ENCODE measurements around the gene ZC2HC1C. TPM values are rescaled to one million over a fixed set of nuclear protein-coding genes. Genes with fewer than 3 reads are reported as not detected.

Gene ZC2HC1C, protein sequence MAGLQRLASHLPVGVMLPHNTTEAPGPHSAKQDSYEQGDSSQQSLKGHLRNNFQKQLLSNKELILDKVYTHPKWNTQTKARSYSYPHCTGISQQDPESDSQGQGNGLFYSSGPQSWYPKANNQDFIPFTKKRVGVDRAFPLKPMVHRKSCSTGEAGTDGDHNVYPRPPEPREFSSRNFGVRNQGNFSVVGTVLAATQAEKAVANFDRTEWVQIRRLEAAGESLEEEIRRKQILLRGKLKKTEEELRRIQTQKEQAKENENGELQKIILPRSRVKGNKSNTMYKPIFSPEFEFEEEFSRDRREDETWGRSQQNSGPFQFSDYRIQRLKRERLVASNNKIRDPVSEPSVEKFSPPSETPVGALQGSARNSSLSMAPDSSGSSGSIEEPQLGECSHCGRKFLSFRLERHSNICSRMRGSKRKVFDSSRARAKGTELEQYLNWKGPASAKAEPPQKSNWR
- total RNA-seq, result not detected

DNA sequence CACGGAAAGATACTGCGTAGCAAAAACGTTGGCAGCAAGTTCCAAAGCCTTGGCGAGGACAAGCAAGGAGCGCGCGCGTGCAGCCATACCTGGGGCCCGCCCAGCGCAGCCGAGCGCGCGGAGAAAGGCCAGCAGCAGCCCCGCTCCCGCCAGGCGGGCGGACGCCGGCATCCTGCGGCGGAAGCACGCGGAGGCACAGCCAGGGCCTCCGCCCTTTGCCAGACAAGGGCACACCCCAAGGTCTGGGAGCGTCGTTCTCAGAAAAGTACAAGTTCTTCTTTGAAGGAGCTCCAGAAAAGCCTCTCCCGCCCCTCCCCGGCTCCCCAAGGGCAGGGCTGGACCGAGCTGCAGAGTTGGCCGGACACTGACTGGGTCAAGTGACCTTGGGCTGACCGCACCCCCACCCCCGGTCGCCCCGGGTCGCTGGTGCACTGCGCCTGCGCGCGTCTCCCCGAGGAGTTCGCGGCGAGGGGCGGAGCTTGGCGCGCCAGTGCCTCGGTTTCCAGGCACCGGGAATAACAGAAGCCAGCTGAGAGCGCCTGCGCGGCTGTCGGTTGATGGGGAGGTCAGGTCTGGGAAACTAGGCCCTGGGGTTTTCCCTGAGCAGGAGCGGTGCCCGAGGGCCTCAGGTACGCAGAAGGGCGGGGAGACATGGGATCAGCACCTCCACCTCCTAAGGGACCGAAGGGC is at the start of gene ZC2HC1C:
Gene ZC2HC1C, plus strand, starts transcription at position 521 of the 690 bp plus-strand sequence. CDS start 933 bp downstream, outside the sequence.
- H3K27me3 ChIP-seq (ENCODE audit: insufficient read depth, low read length), result no peaks in the 10 kb centered on the region
- peak within 1 kb of the TSS; percentile 53 for H3K4me3 ChIP-seq (ENCODE audit: low read length)
- H3K9me3 ChIP-seq (ENCODE audit: low read depth, low read length), result no peaks in the 10 kb centered on the region
- H3K4me1 ChIP-seq (ENCODE audit: insufficient read depth, low read length), result peaks cover 21% of the 10 kb centered on the region

DNA sequence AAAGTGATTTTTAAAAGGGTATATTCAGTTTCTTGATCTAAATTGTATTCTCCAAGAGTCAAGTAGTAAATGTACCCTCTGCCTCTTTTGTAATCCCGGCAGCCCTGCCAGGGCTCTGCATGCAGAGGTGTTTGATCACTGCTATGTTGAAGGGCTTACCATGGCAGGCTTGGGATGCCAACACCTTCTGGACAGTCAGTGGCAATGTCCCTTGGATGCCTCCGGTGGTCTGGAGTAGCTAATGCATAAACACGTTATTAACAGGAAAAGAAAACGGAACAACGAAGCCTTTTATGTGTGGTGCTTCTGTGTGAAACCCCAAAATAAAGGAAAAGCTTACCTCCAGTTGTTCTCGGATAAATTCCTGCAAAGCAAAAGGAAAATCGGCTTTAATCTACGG is 46.8 kb upstream of the ZC2HC1C start:
- Histone ChIP-seq H3K4me3 (ENCODE audit: low read length) (no peak overlapping the region), H3K9me3 (ENCODE audit: low read depth, low read length) (no peaks in the 10 kb centered on the region), H3K4me1 (ENCODE audit: insufficient read depth, low read length) (peaks cover 11% of the 10 kb centered on the region), H3K27me3 (ENCODE audit: insufficient read depth, low read length) (no peaks in the 10 kb centered on the region)

DNA sequence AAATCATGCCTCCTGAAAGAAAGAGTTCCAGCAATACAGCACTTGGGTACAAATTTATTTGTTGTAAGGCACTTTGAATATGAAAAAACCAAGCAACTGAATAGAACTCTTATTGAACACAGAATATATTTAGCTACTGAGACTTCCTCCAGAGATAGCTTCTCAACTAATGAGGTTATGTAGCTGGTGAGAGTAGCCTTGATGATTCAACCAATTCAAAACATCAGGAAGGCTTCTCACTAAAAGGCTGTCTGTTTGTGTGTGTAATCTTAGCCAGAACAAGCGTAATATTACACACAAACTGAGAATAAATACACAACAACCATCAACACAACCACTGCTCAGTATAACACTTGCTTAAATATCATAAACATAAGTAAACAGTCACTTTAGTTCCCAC is 46.3 kb upstream of the ZC2HC1C start:
- no peaks in the 10 kb centered on the region for H3K9me3 ChIP-seq (ENCODE audit: low read depth, low read length)
- H3K4me3 ChIP-seq (ENCODE audit: low read length), result no peak overlapping the region
- no peaks in the 10 kb centered on the region for H3K27me3 ChIP-seq (ENCODE audit: insufficient read depth, low read length)
- peaks cover 11% of the 10 kb centered on the region for H3K4me1 ChIP-seq (ENCODE audit: insufficient read depth, low read length)

DNA sequence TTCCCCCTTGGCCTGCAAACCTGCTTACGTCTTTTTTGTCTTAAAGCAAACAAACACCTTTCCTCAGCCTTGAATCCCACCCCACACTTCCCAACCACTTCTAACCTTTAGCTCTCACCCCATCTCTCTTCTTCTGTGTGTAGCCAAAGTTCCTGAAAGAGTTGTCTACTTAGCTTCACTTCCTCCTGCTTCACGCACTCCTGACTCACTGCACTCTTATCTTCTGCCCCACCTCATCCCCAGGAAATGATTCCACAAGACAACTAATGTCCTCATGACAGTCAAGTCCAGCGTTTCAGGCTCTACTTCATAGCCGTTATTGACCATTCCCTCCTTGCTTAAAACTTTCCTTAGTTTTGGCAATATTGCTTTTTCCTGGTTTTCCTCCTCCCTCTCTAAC is 44.4 kb upstream of the ZC2HC1C start:
- Histone ChIP-seq H3K4me1 (ENCODE audit: insufficient read depth, low read length) (peaks cover 11% of the 10 kb centered on the region), H3K9me3 (ENCODE audit: low read depth, low read length) (no peaks in the 10 kb centered on the region), H3K27me3 (ENCODE audit: insufficient read depth, low read length) (no peaks in the 10 kb centered on the region), H3K4me3 (ENCODE audit: low read length) (no peak overlapping the region)

- peaks cover 11% of the 10 kb centered on the region for H3K4me1 ChIP-seq (ENCODE audit: insufficient read depth, low read length)
- no peaks in the 10 kb centered on the region for H3K9me3 ChIP-seq (ENCODE audit: low read depth, low read length)
- no peak overlapping the region for H3K4me3 ChIP-seq (ENCODE audit: low read length)
- no peaks in the 10 kb centered on the region for H3K27me3 ChIP-seq (ENCODE audit: insufficient read depth, low read length)
Measured at GRCh38 chr14:75025876-75026275, 43.6 kb upstream of the ZC2HC1C start.

DNA sequence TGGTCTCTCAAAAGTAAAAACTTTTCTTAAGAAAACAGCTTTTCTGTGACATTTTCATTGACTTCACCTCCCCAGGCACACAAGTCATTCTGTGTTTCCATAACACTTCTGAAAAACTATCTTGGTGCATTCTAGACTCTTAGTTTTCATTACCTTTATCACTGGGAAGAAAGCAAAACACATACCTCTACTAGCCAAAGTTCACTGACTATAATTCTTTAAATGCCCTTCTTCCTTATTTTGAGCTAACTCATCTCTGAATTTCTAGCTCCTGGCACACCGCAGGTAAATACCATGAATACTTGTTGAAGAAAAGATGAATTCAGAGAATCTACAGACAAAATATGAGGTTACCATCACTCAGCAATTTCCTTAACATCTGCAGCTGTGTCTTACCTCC is 39.3 kb upstream of the ZC2HC1C start:
- no peaks in the 10 kb centered on the region for H3K9me3 ChIP-seq (ENCODE audit: low read depth, low read length)
- H3K4me3 ChIP-seq (ENCODE audit: low read length), result no peak overlapping the region
- H3K4me1 ChIP-seq (ENCODE audit: insufficient read depth, low read length), result peaks cover 6% of the 10 kb centered on the region
- no peaks in the 10 kb centered on the region for H3K27me3 ChIP-seq (ENCODE audit: insufficient read depth, low read length)

DNA sequence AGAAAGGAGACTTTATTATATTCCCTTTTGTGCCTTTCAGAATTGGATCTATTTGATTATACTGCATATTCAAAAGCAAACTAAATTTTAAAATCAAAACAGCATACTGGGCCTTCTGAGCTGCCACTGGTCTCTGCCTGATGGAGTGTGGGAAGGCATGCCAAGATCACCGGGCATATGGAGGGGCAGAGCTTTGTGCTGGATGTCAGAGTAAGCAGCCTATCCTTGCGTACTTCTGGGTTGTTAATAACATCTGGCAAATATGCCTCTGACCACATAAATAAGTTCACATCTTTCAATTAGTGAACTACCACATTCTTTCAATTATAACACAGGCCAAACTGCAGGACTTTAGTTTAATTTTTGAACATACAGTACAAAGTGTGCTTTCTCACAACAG is 36.5 kb upstream of the ZC2HC1C start:
- Histone ChIP-seq H3K4me3 (ENCODE audit: low read length) (no peak overlapping the region), H3K27me3 (ENCODE audit: insufficient read depth, low read length) (no peaks in the 10 kb centered on the region), H3K9me3 (ENCODE audit: low read depth, low read length) (no peaks in the 10 kb centered on the region), H3K4me1 (ENCODE audit: insufficient read depth, low read length) (no peaks in the 10 kb centered on the region)

- H3K4me3 ChIP-seq (ENCODE audit: low read length), result no peak overlapping the region
- no peaks in the 10 kb centered on the region for H3K4me1 ChIP-seq (ENCODE audit: insufficient read depth, low read length)
Measured at GRCh38 chr14:75040507-75040906, 28.9 kb upstream of the ZC2HC1C start.

DNA sequence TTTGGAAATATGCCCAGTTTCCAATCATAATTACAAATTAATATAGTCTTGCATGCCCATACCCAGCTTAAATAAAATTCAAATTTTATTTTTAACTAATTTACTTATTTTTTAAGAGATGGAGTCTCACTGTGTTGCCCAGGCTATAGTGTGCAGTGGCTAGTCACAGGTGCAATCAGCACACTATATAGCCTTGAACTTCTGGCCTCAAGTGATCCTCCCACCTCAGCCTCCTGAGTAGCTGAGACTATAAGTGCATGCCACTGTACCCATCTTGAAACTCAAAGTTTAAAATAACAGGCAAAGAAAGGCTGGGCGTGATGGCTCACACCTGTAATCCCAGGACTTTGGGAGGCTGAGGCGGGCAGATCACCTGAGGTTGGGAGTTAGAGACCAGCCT is 28.5 kb upstream of the ZC2HC1C start:
- no peak overlapping the region for H3K4me3 ChIP-seq (ENCODE audit: low read length)
- H3K27me3 ChIP-seq (ENCODE audit: insufficient read depth, low read length), result no peaks in the 10 kb centered on the region
- H3K9me3 ChIP-seq (ENCODE audit: low read depth, low read length), result no peaks in the 10 kb centered on the region
- no peaks in the 10 kb centered on the region for H3K4me1 ChIP-seq (ENCODE audit: insufficient read depth, low read length)

More at GRCh38 chr14:75040507-75040906, 28.9 kb upstream of the ZC2HC1C start:
- no peaks in the 10 kb centered on the region for H3K27me3 ChIP-seq (ENCODE audit: insufficient read depth, low read length)
- no peaks in the 10 kb centered on the region for H3K9me3 ChIP-seq (ENCODE audit: low read depth, low read length)

GRCh38 chr14:75041613-75042012 is 27.8 kb upstream of the ZC2HC1C start:
- Histone ChIP-seq H3K4me1 (ENCODE audit: insufficient read depth, low read length) (no peaks in the 10 kb centered on the region), H3K9me3 (ENCODE audit: low read depth, low read length) (no peaks in the 10 kb centered on the region), H3K27me3 (ENCODE audit: insufficient read depth, low read length) (no peaks in the 10 kb centered on the region), H3K4me3 (ENCODE audit: low read length) (no peak overlapping the region)

GRCh38 chr14:75042035-75042434 is 27.4 kb upstream of the ZC2HC1C start:
- no peaks in the 10 kb centered on the region for H3K4me1 ChIP-seq (ENCODE audit: insufficient read depth, low read length)
- no peaks in the 10 kb centered on the region for H3K27me3 ChIP-seq (ENCODE audit: insufficient read depth, low read length)
- no peak overlapping the region for H3K4me3 ChIP-seq (ENCODE audit: low read length)
- H3K9me3 ChIP-seq (ENCODE audit: low read depth, low read length), result no peaks in the 10 kb centered on the region

DNA sequence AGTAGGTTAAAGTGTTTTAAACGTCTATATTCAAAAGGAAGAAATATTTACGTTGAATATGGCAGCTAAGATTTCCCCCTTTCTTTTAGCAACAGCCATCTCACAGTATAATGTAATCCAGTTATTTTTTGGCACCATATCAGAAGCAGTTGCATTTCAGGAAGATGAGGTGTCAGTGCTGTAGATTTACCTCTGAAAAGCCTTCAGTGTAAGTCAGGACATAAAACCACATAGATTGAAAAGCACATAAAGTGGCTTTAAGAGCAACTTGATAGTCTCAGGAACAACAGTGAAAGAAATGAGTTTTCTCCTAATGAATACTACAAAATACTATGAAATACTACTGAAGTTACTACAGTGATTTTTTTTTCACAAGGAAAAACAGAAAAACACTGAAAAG is 25.1 kb upstream of the ZC2HC1C start:
- Histone ChIP-seq H3K9me3 (ENCODE audit: low read depth, low read length) (no peaks in the 10 kb centered on the region), H3K4me3 (ENCODE audit: low read length) (no peak overlapping the region), H3K4me1 (ENCODE audit: insufficient read depth, low read length) (peaks cover 8% of the 10 kb centered on the region), H3K27me3 (ENCODE audit: insufficient read depth, low read length) (no peaks in the 10 kb centered on the region)

GRCh38 chr14:75044752-75045151 is 24.7 kb upstream of the ZC2HC1C start:
- no peaks in the 10 kb centered on the region for H3K9me3 ChIP-seq (ENCODE audit: low read depth, low read length)
- H3K4me1 ChIP-seq (ENCODE audit: insufficient read depth, low read length), result peaks cover 11% of the 10 kb centered on the region
- no peak overlapping the region for H3K4me3 ChIP-seq (ENCODE audit: low read length)
- no peaks in the 10 kb centered on the region for H3K27me3 ChIP-seq (ENCODE audit: insufficient read depth, low read length)

DNA sequence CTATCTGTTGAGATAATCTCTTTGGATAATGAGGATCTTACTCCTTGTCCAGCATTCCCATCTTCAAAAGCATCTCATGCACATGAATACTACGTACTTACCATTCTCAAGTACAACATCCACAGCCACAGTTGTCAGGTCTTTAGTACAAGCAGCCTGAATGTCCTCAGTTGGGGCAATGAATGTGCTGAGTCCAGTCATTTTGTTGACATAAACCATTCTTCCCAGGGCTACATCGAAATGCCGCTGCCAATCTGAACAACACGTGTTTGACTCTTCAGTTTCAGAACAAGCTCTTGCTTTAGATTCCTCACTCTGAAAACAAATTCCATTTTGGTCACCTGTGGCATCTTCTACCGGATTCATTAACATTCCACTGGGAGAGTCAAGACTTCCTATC is 23.2 kb upstream of the ZC2HC1C start:
- Histone ChIP-seq H3K4me1 (ENCODE audit: insufficient read depth, low read length) (peaks cover 23% of the 10 kb centered on the region), H3K9me3 (ENCODE audit: low read depth, low read length) (no peaks in the 10 kb centered on the region), H3K27me3 (ENCODE audit: insufficient read depth, low read length) (no peaks in the 10 kb centered on the region), H3K4me3 (ENCODE audit: low read length) (no peak overlapping the region)

- Histone ChIP-seq H3K27me3 (ENCODE audit: insufficient read depth, low read length) (no peaks in the 10 kb centered on the region), H3K4me3 (ENCODE audit: low read length) (no peak overlapping the region), H3K9me3 (ENCODE audit: low read depth, low read length) (no peaks in the 10 kb centered on the region), H3K4me1 (ENCODE audit: insufficient read depth, low read length) (peaks cover 28% of the 10 kb centered on the region)
Measured at GRCh38 chr14:75046899-75047298, 22.5 kb upstream of the ZC2HC1C start.

All from mononuclear cell (primary cell).